Measurements from ENCODE around the gene GRIA4.
A peak's percentile ranks its signal among the peaks of the same experiment; 100 is the strongest.

GRIA4 gene

GRCh38 chr11:105609832-105610781 lies at the start of gene GRIA4:
Gene GRIA4 (plus strand): TSS chr11:105610073. CDS start chr11:105610998, 925 bp downstream.
- peak; percentile 44 for DNase-seq

GRCh38 chr11:105573091-105573490 lies 36.8 kb upstream of the GRIA4 start:
- no peak for DNase-seq

- no peak for DNase-seq
Measured at GRCh38 chr11:105574974-105575373, 34.9 kb upstream of the GRIA4 start.

GRCh38 chr11:105577641-105578040 lies 32.2 kb upstream of the GRIA4 start:
- DNase-seq = peak; percentile 62

GRCh38 chr11:105579111-105579510 lies 30.8 kb upstream of the GRIA4 start:
- no peak for DNase-seq

- DNase-seq = no peak
Measured at GRCh38 chr11:105582497-105582896, 27.4 kb upstream of the GRIA4 start.

GRCh38 chr11:105588001-105588400 lies 21.9 kb upstream of the GRIA4 start:
- no peak for DNase-seq

GRCh38 chr11:105589346-105589745 lies 20.5 kb upstream of the GRIA4 start:
- no peak for DNase-seq

GRCh38 chr11:105592035-105592434 lies 17.8 kb upstream of the GRIA4 start:
- DNase-seq = no peak

- no peak for DNase-seq
Measured at GRCh38 chr11:105598371-105598770, 11.5 kb upstream of the GRIA4 start.

- DNase-seq = no peak
Measured at GRCh38 chr11:105603156-105603555, 6.7 kb upstream of the GRIA4 start.

- DNase-seq = peak; percentile 49
Measured at GRCh38 chr11:105609341-105609781, 512 bp upstream of the GRIA4 start.

- DNase-seq = no peak
Measured at GRCh38 chr11:105610871-105611571, 1.1 kb downstream of the GRIA4 start.

GRCh38 chr11:105611572-105612441 lies 1.9 kb downstream of the GRIA4 start:
- DNase-seq = no peak

- DNase-seq = no peak
Measured at GRCh38 chr11:105612771-105613170, 2.9 kb downstream of the GRIA4 start.

GRCh38 chr11:105613183-105613582 lies 3.3 kb downstream of the GRIA4 start:
- DNase-seq = no peak

GRCh38 chr11:105618343-105618955 lies 8.6 kb downstream of the GRIA4 start:
- no peak for DNase-seq

GRCh38 chr11:105619556-105619955 lies 9.7 kb downstream of the GRIA4 start:
- no peak for DNase-seq

- DNase-seq = no peak
Measured at GRCh38 chr11:105622016-105622415, 12.1 kb downstream of the GRIA4 start.

GRCh38 chr11:105632316-105632715 lies 22.4 kb downstream of the GRIA4 start:
- DNase-seq = no peak

GRCh38 chr11:105635466-105635865 lies 25.6 kb downstream of the GRIA4 start:
- no peak for DNase-seq

GRCh38 chr11:105636496-105636895 lies 26.6 kb downstream of the GRIA4 start:
- DNase-seq = no peak
